Amygdala (tissue), 56 donors: ENCODE measurements around the gene HTR4.
"Not testable (repeated sequence)": the region's sequence is repeated elsewhere in the genome, so short reads cannot be mapped to it uniquely, and the experiment has no call there.

Experiments used
- DNase-seq, 56 donors: peaks; one replicate each; lab custom pipeline; 2025; lab: John Stamatoyannopoulos, UW

The HTR4 gene, protein sequence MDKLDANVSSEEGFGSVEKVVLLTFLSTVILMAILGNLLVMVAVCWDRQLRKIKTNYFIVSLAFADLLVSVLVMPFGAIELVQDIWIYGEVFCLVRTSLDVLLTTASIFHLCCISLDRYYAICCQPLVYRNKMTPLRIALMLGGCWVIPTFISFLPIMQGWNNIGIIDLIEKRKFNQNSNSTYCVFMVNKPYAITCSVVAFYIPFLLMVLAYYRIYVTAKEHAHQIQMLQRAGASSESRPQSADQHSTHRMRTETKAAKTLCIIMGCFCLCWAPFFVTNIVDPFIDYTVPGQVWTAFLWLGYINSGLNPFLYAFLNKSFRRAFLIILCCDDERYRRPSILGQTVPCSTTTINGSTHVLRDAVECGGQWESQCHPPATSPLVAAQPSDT

DNA sequence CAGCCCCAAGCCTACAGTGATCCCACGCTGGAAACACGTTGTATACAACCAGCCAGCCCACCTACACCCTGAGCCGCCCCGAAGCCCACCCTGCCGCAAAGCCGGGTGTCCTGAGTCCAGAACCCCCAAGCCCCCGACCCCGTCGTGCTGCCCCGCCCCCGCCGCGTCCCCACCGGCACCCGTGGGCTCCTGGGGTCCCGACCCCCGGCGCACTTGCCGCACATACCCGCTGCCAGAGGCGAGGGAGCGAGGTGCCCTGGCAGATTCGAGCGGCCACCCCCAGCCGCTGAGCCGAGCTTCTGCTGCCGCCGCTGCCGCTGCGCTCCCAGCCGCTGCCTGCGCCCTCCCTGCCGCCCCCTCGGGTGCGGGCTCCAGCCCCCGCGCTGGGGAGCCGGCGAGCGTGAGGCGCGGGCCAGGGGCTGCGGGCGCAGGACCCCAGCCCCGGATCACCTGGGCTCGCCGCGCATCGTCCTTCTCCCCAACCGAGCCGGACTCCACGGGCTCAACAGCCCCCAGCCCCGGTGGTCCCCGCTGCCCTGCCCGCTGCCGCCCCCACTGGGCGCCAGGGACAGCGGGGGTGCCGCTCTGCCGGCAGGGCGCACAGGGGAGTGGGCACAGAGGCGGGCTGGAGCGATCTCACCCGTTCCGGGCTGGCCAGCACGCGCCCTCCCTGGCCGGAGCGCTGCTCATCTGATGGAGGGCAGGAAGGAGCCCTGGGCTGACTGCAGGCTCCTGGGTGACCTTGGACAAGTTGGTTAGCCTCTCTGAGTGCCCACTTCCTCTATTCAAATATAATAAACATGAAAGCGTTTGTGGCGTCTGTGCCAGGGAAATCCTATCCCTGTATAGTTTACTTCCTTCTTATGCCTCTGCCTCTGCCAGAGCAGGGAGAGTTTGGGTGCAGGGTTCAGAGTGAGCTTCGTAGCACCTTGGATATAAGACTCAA, at the start of gene HTR4:
TSS of gene HTR4 (minus strand) at position 692 of the 946 bp plus-strand sequence. CDS start 17,513 bp downstream, outside the sequence.
- peak in 1 of 56 donors; percentile 6 for DNase-seq

DNA sequence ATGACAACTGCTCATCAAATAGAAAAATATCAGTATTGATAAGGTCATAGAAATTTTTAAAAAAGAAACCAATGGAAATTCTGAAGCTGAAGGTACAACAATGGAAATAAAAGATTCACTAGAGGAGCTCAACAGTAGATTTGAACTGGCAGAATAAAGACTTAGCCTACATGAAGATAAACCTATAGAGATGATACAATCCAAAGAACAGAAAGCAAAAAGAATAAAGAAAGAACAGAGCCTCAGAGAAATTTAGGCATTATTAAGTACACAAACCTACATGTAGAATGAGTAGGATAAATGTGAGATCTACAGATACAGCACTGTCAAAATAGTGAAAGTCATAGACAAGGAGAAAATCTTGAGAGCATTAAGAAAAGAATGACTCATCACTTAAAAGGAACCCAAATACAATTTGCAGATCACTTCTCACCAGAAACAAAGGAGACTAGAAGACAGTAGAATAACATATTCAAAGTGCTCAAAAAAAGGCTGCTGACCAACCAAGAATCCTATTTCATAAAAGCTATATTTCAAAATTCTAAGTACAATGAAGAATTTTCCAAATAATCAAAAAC, 47.8 kb upstream of the HTR4 start:
- no peak for DNase-seq

DNA sequence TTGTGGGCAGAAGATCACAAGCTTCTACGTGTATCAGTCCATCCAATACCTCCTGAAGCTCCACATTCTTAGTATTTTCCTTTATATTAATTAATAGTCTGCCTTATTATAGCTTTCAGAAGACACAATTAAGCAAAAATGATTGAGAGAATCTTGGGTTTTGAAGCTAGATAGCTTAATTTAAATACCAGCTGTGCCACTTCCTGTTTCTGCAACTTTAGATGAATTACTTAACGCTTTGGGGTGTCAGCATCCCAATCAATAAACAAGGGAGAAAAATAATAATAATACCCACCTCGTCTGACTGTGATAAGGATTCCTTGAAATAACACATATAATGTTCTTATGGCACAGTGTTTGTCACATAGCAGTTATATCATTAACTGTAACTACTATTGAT, 44.7 kb upstream of the HTR4 start:
- DNase-seq = no peak

DNA sequence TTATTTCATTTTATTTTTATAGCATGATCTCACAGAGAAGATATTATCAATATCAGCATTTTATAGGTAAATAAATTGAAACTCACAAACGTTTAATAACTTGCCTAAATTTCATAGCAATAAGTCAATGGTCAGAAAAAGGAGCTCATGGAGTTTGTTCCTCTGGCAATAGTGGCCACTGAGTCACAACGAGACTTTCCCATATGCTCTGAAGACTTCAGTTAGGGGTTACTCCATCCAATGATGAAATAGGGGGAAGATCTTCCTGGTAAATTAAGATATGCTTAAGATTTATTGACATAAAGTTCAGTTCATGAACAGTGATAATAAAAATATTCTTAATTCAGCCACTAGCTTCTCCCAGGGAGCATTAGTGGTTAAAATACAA, 43.5 kb upstream of the HTR4 start:
- DNase-seq = no peak

DNA sequence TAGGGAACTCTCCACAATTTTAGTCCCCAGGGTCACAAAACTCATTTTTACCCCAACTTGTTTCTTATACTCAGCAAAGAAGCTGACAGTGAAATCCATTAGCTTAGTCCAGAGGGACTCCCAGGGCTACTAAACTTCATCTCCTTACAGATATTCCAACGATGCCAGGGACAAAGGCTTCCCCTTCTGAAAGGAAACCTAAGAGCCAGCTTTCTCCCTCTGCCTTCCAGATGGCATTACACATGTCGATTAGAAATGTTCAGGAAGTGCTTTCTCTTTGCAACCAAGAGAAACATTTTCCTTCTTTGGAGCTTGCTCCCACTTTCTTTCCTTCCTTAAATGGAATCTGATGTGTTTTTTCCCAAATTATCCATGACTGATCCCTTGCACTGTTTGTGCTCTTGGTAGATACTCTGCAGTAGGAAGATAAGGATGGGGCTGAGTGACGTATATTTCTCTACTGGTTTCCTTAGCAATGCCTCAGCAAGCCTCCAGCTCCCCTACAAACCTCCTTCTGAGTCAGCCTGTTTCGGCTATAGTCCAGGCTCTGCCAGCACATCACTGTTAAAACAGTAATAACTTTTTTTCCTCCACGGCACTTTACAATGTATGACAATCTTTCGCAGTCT, 43.0 kb upstream of the HTR4 start:
- peak in 12 of 56 donors; percentile 0 to 30 (median 2) for DNase-seq

DNA sequence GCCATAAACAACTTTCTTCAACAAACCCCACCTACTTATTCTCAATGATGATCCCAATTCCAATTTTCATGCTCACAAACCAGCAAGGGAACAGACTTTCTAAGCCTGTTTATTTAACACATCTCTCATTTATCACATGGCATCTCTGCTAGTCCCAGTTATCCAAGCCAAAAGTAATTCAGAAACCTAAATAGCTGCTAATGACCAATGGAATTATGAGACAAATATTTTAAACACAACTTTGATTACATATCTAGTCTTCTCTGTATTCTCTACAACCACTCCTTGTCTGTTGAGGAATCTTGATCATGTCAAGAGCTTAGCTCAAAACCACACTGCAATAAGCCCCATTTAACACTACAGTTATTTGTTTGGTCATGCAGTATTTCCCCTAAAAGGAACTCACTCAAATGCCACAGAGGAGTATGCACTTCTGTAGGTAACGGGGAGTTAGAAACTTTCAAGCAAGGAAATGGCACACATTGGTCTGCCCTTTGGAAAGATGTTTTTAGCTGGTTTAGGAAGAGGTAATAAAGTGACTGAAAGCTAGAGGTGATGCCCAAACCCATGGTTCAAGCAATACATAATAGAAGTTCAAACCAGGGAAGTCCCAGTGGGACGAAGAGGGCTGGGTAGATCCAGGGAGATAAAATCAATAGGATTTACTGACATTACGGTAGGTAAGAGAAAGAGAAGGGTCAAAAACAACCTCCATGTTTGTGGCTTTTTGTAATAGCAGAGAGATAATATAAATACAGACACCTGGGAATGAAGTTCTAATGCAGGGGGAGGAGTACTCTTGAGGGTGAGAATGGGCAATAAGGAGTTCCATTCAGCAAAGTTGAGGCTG, 42.1 kb upstream of the HTR4 start:
- no peak for DNase-seq

DNA sequence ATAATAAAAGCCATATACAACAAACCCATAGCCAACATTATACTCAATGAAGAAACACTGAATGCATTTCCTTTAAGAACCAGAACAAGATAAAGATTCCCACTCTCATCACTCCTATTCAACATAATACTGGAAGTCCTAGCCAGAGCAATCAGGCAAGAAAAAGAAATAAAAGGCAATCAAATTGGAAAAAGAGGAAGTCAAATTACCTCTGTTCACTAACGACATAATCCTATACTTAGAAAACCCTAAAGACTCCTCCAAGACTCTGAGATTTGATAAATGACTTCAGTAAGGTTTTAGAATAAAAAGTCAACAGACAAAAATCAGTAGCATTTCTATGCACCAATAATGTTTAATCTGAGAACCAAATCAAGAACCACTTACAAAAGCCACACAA, 36.6 kb upstream of the HTR4 start:
- DNase-seq = no peak

DNA sequence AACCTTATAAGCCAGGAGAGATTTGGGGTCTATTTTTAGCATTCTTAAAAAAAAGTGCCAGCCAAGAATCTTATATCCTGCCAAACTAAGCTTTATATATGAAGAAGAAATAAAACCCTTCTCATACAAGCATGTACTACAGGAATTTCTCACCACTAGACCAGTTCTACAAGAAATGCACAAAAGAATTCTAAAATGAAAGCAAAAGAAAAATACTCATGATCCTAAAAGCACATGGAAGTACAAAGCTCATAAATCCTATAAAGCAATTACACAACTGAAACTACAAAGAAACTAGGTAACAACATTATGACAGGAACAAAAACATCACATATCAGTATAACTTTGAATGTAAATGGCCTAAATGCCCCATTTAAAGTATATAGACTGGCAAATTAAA, 34.5 kb upstream of the HTR4 start:
- no peak for DNase-seq

DNA sequence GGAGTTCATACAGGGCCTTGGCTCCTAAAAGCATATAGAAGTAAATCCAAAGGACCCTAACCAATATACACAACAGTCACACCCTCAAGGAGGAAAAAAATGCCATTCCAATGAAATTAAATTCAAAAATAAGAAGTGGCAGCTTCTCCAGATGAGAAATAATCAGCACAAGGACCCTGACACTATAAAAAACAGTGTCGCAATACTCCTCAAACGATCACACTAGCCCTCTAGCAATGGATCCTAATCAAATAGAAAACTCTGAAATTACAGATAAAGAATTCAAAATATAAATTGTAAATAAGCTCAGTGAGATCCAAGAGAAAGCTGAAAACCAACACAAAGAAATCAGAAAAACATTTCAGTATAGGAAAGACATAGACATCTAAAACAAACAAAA, 33.5 kb upstream of the HTR4 start:
- no peak for DNase-seq

DNA sequence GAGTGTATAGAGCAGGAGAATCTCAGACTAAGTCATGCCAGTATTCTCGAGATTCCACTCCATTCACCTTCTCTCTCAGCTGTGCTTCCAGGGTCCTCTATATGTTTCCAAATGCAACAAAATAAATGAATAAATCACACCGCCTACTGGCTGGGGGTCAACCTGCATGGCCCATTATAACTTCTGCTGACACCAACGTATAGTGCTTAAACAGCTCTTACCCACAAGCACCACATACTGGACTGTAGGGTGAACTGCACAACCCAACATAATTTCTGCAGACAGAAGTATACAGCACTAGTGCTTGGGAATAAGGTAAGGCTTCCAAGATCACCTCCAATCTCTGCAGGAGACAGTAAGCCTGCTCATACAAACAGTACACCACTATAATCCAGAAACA, 33.1 kb upstream of the HTR4 start:
- DNase-seq = no peak

DNA sequence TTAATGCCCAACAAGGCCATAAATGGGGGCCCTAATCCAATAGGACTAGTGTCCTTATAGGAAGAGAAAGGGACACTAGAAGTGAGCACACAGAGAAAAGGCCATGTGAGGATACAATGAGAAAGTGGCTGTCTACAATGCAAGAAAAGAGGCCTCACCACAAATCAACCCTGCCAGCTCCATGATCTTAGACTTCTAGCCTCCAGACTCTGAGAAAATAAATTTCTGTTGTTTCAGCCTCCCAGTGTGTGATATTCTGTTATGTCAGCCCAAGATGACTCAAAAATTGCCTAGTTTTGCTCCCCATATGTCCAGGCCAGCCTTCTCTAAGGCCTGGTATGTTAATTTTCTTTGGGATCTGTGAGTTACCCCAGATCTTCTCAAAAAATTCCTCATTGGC, 32.3 kb upstream of the HTR4 start:
- DNase-seq = no peak

DNA sequence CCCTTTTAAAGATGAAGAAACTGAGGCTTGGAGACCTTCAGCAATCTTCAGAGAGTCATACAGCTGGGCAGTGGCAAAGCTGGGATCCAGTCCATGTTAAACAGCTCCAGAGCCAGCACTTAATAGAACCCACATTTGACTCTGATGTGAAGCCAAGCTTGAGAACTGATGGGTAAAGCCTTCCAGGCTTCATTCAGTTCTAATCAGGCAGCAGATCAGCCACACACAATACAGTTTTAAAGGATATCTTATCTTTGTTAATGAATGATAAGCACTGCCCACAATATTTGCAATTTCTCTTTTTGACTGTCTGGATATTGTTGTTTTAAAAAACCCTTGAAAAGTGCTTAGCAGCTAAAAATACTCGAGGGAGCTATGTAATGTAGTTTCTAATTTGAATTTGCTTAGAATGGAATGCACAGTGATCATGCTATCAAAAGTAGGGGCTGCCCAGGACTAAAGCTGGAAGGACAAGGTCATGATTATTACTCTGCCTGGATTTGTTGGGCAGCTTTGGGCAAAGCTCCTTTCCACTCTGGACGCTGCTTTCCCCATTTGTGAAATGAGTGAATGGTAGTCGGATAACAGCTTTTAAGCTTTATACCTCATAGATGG, 31.3 kb upstream of the HTR4 start:
- DNase-seq = no peak

DNA sequence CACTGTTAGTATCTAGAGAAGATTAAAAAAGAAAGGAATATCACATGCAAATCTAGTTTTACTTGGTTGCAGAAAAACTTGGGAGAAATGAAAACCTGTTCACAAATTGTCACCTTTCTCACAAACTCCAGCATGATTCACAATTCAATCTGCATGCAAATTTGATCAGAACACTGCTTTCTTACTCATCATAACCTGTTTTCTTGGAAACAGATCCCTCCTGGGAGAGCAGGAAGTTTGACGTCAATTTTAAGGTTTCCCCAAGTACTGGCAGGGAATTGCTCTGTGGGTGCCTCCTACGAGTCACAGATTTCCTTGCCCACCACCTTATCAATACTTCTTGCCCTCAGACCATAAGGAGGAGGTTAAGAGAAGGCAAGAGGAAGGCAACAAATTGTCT, 30.2 kb upstream of the HTR4 start:
- DNase-seq = no peak

DNA sequence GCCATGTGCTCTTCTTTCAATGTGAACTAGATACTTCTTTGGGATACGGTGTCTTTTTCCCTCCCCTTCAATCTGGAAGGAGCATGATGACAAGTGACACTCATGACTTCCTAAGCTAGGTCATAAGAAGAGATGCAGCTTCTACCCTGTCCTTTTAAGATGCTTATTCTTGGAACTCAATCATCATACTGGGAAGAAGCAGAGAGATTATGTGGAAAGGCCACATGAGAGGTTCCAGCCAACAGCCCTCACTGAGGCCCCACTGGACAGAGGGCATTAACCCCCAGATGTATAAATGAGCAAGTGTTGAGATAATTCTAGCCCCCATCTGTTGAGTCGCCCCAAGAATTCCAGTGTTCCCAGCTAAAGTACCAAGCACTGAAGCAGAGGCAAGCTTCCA, 29.3 kb upstream of the HTR4 start:
- DNase-seq = no peak

DNA sequence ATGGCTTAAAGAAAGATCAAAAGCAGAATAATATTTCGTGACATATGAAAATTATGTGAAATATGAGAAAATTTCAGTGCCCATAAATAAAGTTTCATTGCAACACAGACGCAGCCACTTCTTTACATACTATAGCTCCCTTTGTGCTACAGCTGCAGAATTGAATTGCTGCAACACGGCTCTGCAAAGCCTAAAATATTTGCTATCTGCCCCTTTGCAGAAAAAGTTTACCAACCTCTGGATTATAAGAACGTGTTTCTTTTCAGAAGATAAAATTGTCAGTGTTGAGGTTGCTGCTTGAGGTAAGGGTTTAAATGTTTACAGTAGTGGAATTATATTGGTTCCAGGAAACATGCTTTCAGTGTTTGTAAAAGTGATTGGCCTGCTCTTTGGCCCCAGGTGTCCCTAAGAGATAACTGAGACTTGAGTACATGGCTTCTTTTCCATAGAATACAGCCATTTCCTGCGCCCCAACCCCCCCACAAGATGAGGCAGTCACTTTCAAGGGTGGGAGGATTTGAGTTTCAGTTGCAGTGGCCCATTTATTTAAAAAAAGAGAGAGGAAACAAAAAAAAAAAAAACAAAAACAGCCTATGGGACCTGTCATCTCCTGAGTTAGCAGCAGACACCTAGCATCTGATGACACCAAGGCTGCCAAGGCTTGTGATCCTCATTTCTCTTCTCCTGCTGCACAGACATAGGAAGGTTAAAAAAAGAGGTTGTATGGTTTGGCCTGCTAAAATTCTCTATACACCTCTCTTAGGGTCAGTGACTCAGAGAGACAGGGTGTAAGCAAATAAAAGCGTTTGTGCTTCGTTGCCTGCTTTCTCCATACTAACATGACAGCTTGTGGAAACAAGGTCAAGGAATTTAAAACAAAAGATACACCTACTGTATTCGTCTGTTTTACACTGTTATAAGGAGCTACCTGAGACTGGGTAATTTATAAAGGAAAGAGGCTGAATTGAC, 28.0 kb upstream of the HTR4 start:
- DNase-seq = no peak

DNA sequence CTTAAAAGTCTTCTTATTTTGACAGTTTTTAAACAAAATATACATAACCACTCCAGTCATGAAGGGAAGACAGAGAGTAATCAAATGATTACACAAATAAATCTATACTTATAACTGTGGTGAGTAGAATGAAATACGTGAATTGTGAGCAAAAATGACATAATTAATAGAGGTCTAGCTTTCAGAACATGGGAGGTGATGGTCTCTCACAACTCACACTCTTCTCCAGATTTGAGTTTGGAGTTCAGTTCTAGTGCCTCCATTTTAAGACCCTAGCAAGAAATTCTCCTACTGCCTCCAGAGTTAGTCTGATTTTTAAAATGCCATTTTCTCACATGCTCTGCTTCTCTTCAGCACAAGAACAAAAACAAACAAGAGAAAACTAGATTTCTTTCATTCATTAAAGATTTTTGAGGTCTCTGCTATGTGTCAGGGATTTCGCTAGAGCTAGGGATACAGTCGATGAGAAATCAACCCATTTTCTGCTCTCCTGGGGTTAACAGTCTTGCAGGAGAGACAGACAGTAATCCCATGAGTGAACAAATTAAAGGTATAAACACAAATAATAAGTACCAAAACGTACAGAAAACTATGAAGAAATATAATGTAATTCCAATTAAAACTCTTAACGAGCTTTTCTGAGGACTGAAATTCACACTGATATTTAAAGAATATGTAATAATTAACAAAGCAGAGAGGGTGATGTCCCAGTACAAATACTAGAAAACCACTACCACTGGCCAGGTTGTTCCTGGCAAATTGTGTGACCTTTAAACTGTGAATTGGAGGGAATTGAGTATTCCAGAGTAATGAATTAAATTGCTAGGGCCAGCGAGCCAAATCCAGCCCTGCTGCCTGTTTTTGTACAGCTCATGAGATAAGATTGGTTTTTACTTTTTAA, 27.1 kb upstream of the HTR4 start:
- no peak for DNase-seq

DNA sequence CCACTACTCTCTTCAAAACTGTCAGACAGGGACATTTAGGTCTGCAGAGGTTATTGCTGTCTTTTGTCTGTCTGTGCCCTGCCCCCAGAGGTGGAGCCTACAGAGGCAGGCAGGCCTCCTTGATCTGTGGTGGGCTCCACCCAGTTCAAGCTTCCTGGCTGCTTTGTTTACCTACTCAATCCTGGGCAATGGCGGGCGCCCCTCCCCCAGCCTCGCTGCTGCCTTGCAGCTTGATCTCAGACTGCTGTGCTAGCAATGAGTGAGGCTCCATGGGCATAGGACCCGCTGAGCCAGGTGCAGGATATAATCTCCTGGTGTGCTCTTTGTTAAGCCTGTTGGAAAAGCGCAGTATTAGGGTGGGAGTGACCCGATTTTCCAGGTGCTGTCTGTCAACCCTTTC, 19.4 kb upstream of the HTR4 start:
- DNase-seq = not testable (repeated sequence)
